OCI-LY3 (cell line): Measurements from ENCODE around the gene PPP2R5C.
"Not testable (repeated sequence)": the region's sequence is repeated elsewhere in the genome, so short reads cannot be mapped to it uniquely, and the experiment has no call there.

Experiments
- H2AFZ ChIP-seq: fragments of 200-600, 300-600 bp; shearing (Covaris generic); 2 replicates; pipeline ENCODE4 v1.6.0; 2014; ENCODE audit warnings: antibody characterized with exemption, low read depth, low read length
- H3K27ac ChIP-seq: fragments of 200-600, 300-600 bp; sonication (generic); 2 replicates; pipeline ENCODE4 v1.5.1; 2014; ENCODE audit warnings: mild to moderate bottlenecking, low read length, moderate library complexity, mixed read lengths
- H3K27me3 ChIP-seq: fragments of 200-600, 300-600 bp; sonication (generic); 2 replicates; pipeline ENCODE4 v1.6.1; 2014; ENCODE audit warnings: low read depth, low read length, mixed read lengths
- H3K36me3 ChIP-seq: fragments of 200-600, 300-600 bp; sonication (generic); replicated peaks from 2 replicates; pipeline ENCODE3; 2014; ENCODE audit warnings: low read depth, low read length, mixed read lengths
- H3K4me1 ChIP-seq: fragments of 300-600, 200-600 bp; sonication (generic); 2 replicates; pipeline ENCODE4 v1.6.1; 2014; ENCODE audit warnings: low read length, mixed read lengths
- H3K4me2 ChIP-seq: fragments of 200-600, 300-600 bp; sonication (generic); 2 replicates; pipeline ENCODE4 v1.6.1; 2014; ENCODE audit warnings: low read length, mixed read lengths
- H3K4me3 ChIP-seq: fragments of 300-600, 200-600 bp; sonication (generic); 2 replicates; pipeline ENCODE4 v1.5.1; 2014; ENCODE audit warnings: antibody characterized with exemption, mild to moderate bottlenecking, low read length, moderate library complexity
- H3K79me2 ChIP-seq: fragments of 300-600, 200-600 bp; shearing (Covaris generic); 2 replicates; pipeline ENCODE4 v1.6.1; 2014; ENCODE audit warnings: mild to moderate bottlenecking, low read length, mixed read lengths
- H3K9ac ChIP-seq: fragments of 300-600, 200-600 bp; shearing (Covaris generic); 2 replicates; pipeline ENCODE4 v1.6.0; 2014; ENCODE audit warnings: mild to moderate bottlenecking, low read length, moderate library complexity
- H3K9me3 ChIP-seq: fragments of 200-600, 300-600 bp; shearing (Covaris generic); 2 replicates; pipeline ENCODE4 v1.6.1; 2014; ENCODE audit warnings: low read length, mixed read lengths; ENCODE audit not compliant: insufficient read depth
- H4K20me1 ChIP-seq: fragments of 200-600, 300-600 bp; sonication (generic); 2 replicates; pipeline ENCODE4 v1.6.1; 2016; ENCODE audit warnings: low read length, mixed read lengths; ENCODE audit not compliant: insufficient read depth
- CTCF ChIP-seq: fragments of 200-600, 300-600 bp; sonication (generic); IDR thresholded peaks from 2 replicates; pipeline ENCODE4 v1.5.1; 2014; ENCODE audit warnings: antibody characterized with exemption, low read length, low read depth
- EZH2phosphoT487 ChIP-seq: fragments of 200-600 bp; shearing (Covaris generic); IDR thresholded peaks from 2 replicates; pipeline ENCODE4 v1.6.1; 2018; ENCODE audit warnings: antibody characterized with exemption, mixed run types, low read depth

The PPP2R5C gene

GRCh38 chr14:101761032-101761880 is at the start of gene PPP2R5C:
TSS of gene PPP2R5C (plus strand) at chr14:101761709. CDS start at chr14:101761894, 185 bp downstream.
- Histone ChIP-seq H3K4me3 (peak within 1 kb of the TSS; percentile 90), H3K9ac (peak within 1 kb of the TSS; percentile 80), H3K9me3 (no peaks in the 10 kb centered on the region), H3K79me2 (no peaks in the 10 kb centered on the region; the same call in 1 of the 2 replicates), H3K27ac (peak within 1 kb of the TSS; percentile 31), H3K27me3 (no peaks in the 10 kb centered on the region), H3K4me2 (peak within 1 kb of the TSS; percentile 88), H3K4me1 (peaks cover 10% of the 10 kb centered on the region; the same call in 1 of the 2 replicates), H2AFZ (peak within 1 kb of the TSS; percentile 61), H3K36me3 (peaks cover 14% of the 10 kb centered on the region), H4K20me1 (no peaks in the 10 kb centered on the region)
- TF ChIP-seq CTCF = no peak
- no peak for TF ChIP-seq EZH2phosphoT487

- H3K4me1 ChIP-seq, H3K36me3 ChIP-seq, H3K79me2 ChIP-seq, H3K4me3 ChIP-seq, H3K27ac ChIP-seq, H3K9me3 ChIP-seq, H2AFZ ChIP-seq, H3K4me2 ChIP-seq, H3K9ac ChIP-seq, H4K20me1 ChIP-seq, H3K27me3 ChIP-seq: not testable (repeated sequence)
Measured at GRCh38 chr14:101711857-101712233, 49.7 kb upstream of the PPP2R5C start.

- H3K9ac ChIP-seq, H3K36me3 ChIP-seq, H3K9me3 ChIP-seq, H3K79me2 ChIP-seq, H3K4me2 ChIP-seq, H2AFZ ChIP-seq, H3K4me3 ChIP-seq, H3K27me3 ChIP-seq, H3K27ac ChIP-seq, H4K20me1 ChIP-seq, H3K4me1 ChIP-seq: not testable (repeated sequence)
Measured at GRCh38 chr14:101712341-101712740, 49.2 kb upstream of the PPP2R5C start.

- not testable (repeated sequence) for H3K4me3 ChIP-seq, H3K79me2 ChIP-seq, H3K9ac ChIP-seq, H4K20me1 ChIP-seq, H2AFZ ChIP-seq, H3K27me3 ChIP-seq, H3K9me3 ChIP-seq, H3K4me2 ChIP-seq, H3K27ac ChIP-seq, H3K4me1 ChIP-seq, H3K36me3 ChIP-seq
Measured at GRCh38 chr14:101713091-101713490, 48.4 kb upstream of the PPP2R5C start.

GRCh38 chr14:101713621-101714349 is 47.7 kb upstream of the PPP2R5C start:
- Histone ChIP-seq H4K20me1 (no peaks in the 10 kb centered on the region), H3K79me2 (no peaks in the 10 kb centered on the region), H3K27ac (no peak overlapping the region), H3K9me3 (no peaks in the 10 kb centered on the region), H3K27me3 (no peaks in the 10 kb centered on the region), H3K4me2 (no peak overlapping the region), H3K4me1 (no peaks in the 10 kb centered on the region), H3K4me3 (no peak overlapping the region), H2AFZ (no peak overlapping the region), H3K36me3 (no peaks in the 10 kb centered on the region), H3K9ac (no peak overlapping the region)
- TF ChIP-seq CTCF (no peak), EZH2phosphoT487 (no peak)
